Activated effector memory CD4-positive, alpha-beta T cell treated with anti-CD3 and anti-CD28 coated beads, Interleukin-2, amount 50 U/mL, for 16 hours (primary cell): Measurements from ENCODE around the gene SPDYE17.
"Not testable (repeated sequence)": the region's sequence is repeated elsewhere in the genome, so short reads cannot be mapped to it uniquely, and the experiment has no call there.

Experiments
- DNase-seq: peaks from one replicate; pipeline ENCODE4 v3.0.0-alpha.2; 2020

The SPDYE17 gene

DNA sequence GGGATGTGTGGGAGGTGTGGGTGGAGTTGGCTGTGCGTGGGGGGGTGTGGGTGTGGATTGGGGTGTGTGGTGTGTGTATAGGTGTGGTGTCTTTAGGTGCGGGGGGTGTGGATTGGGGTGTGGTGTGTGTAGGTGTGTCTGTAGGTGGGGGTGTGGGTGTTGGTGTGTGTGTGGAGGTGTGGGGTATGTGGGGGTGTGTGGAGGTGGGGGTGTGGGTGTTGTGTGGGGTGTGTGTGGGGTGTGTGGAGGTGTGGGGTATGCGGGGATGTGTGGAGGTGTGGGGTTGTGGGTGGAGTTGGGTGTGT, 33.9 kb downstream of the SPDYE17 start:
- DNase-seq: no peak

DNA sequence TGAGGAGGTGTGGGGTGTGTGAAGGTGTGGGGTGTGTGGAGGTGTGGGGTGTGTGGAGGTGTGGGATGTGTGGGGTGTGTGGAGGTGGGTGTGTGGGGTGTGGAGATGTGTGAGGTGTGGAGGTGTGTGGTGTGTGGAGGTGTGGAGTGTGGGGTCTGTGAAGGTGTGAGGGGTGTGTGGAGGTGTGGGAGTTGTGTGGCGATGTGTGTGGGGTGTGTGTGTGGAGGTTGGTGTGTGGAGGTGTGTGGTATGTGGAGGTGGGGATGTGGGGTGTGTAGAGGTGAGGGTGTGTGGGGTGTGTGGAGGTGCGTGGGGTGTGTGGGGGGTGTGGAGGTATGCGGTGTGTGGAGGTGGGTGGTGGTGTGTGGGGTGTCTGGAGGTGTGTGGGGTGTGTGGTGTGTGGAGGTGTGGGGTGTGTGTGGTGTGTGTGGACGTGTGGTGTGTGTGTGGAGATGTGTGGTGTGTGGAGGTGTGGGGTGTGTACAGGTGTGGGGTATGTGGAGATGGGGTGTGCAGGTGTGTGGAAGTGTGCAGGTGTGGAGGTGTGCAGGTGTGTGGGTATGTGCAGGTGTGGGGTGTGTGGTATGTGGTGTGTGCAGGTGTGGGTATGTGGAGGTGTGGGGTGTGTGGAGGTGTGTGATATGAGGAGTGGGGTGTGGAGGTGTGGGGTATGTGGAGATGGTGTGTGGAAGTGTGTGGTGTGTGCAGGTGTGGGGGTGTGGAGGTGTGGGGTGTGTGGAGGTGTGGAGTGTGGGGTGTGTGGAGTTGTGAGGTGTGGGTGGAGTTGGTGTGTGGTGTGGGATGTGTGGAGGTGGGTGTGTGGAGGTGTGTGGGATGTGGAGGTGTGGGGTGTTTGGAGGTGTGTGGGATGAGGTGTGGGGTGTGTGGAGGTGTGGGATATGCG, 34.5 kb downstream of the SPDYE17 start:
- DNase-seq: no peak

DNA sequence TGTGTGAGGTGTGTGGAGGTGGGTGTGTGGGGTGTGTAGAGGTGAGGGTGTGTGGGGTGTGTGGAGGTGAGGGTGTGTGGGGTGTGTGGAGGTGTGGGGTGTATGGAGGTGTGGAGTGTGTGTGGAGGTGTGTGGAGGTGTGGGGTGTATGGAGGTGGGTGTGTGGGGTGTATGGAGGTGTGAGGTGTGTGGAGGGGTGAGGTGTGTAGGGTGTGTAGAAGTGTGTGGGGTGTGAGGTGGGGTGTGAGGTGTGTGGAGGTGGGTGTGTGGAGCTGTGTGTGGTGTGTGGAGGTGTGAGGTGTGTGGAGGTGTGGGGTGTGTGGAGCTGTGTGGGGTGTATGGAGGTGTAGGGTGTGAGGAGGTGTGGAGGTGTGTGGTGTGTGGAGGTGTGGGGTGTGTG, 35.2 kb downstream of the SPDYE17 start:
- DNase-seq: not testable (repeated sequence)

DNA sequence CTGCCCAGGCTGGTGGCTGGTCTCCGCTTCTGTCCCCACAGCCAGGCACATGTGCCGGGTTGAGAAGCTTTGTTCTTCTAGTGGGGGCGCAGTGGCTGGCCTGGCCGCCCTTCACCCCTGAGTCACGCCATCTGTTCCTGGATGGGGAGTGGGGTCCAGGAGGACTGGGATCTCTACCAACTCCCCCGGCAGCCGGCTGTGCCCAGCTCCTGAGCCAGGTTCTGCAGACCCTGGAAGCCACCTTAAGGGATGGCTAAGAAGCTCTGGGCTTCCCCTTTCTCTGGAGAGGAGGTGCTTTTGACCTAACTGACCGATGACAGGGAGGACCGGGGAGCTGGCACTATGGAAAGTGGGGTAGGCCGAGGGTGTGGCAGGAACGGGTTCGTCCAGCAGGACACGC, 37.9 kb downstream of the SPDYE17 start:
- DNase-seq: not testable (repeated sequence)

DNA sequence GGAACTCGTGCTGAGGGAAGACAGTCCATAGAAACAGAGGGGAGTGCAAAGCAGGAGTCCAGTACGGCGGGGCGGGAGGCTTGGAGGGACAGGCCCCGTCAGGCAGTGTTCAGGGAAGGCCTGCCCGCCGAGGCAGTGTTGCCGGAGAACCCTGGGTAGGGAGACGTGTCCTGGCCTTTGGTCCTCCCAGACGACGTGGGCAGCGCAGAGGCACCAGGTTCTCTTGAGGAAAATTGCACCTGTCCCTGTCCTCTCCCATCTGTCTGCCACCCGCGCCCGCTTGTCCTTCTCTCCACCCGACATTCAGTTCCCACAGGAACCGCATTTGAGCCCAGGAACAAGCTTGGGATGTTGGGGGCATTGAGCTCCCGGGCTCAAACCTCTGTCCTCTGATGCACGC, 38.3 kb downstream of the SPDYE17 start:
- not testable (repeated sequence) for DNase-seq

DNA sequence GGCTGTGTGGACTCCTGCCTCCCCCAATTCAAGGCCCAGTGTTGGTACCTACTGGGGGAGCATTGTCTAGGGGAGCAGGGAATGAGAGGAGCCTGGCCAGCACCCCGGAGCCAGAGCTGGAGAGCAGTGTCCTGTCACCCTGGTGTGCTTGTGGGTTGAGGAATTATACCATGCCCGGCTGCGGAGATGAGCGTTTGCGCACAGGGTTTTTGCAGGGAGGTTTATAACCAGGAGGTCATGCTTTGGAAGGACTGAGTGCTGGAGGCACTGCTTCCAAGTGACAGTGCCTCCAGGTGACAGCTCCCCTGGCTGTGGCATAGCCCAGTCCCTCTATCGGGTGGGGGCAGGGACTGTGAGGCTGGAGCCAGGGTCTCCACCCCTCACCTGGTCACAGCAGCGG, 39.3 kb downstream of the SPDYE17 start:
- not testable (repeated sequence) for DNase-seq

DNA sequence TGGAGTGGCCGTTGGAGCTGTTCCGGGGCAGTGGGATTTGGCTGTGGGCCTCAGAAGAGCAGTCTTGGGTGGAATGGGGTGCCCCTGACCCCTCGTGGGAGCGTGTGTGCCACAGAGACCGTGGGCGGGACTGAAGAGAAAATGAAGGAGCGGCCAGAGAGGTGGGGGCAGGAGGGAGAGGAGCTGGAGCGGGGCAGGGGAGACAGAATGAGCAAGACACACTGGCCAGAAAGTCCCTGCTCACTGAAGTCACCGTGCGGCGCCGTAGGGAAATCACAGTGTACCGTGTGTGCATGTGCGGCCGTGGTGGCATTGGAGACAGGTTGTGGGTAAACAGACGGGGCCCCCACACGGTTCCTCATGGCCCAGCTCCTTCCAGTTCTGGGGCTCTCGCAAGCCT, 40.0 kb downstream of the SPDYE17 start:
- not testable (repeated sequence) for DNase-seq

DNA sequence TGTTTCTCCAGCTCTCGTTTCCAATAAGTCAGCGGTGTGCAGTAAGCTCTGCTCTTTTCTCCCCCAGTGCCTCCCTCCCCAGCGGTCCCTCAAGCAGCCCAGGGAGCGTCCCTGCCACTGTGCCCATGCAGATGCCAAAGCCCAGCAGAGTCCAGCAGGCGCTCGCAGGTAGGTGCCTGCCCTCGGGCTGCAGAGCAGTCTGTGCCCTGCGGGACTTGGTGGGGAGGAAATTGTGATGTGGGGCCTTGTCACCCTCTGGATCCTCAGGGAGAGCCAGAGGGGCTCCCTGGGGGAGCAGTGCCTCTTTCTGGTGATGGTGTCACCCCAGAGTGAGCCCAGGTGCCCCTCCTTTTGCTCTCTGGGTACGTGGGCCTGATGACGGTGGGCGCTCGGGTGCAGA, 42.0 kb downstream of the SPDYE17 start:
- DNase-seq: not testable (repeated sequence)

DNA sequence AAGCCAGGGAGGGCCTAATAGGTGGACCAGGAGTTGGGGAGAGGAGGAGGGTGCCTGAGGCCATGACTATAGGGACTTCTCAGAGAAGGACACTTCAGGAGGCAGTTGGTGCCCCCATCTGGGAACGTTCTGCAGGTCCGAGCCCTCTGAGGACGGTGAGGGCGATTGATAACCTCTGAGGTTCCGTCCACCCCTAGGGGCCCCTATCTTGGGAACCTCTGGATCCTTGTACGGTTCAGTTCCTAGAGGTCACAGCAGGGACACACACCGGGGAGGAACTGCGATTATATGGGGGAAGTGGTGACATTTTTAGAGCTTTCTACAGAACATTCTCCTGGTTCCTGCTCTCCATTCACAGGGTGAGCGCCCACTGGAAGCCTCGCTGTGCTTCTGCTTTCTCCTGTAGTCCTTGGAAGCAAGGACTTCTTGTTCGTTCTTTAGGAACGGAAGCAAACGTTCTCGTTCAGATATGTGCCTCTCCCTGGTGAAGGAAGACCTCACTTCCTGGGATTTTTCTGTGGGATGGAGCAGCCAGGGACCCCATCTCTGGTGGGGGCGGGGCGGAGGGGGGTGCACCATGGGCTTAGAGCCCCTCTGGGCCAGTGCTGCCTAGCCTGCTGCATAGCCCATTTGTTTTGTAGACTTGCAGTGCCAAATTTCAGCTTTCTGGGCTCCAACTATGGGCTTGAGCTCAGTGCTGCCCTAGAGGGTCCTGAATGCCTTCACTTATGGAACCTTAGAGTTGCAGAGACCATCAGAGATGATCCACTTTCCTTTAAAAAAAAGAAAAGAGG, 46.0 kb downstream of the SPDYE17 start:
- DNase-seq: not testable (repeated sequence)

DNA sequence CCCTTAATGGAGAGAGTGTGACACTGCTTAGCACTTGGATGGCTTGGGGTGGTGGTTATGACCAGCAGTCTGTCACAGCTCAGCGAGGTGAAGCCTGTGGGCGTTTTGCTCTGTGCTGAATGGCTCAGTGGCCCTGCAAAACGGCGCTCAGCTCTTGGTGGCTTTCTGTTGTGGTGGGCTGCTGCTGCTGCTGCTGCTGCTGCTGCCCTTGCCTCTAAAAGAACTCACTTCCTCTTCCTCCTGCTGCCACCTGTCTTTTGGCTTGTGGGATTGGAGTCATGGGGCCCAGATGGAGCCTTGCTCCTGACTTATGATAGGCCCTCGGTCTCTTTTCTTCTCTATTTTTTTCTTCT, 47.4 kb downstream of the SPDYE17 start:
- DNase-seq: not testable (repeated sequence)

DNA sequence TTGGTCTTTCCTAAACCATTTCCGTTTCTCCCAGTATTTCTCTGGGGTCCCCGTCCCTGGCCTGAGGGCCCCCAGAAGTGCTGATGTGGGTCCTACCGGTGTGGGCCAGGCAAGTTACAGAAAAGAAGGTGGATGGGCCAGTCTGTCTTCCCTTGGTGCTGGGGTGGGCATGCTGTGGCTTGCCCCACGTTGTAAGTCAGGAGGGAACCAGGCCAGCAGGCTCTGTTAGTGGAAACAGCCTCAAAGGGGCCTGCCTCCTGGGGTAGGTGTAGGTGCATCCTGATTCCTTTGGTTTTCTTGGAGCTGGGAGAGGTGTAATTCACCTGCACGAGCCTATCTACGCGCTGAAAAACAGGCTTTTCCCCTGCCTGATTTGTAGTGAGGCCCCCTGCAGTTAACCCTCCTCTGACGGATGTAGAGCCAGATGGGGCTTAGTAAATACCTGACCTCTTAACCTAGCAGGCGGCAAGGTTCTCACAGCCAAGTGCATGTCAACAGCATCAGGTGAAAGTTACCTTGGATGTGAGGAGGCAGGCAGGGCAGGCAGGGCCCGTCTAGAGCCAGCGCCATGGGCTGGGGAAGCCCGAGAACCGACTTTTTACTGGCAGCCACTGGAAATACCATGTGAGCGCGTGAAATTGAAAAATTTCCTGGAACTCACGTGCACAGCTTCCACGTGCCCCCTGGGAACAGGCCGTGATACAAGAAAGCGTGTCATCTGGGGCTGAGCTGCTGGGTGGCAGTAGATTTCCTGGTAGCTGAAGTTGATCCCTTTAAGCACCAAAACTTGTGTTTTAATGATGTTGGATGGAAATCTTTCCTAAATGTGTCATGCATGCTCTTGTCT, 48.0 kb downstream of the SPDYE17 start:
- not testable (repeated sequence) for DNase-seq

DNA sequence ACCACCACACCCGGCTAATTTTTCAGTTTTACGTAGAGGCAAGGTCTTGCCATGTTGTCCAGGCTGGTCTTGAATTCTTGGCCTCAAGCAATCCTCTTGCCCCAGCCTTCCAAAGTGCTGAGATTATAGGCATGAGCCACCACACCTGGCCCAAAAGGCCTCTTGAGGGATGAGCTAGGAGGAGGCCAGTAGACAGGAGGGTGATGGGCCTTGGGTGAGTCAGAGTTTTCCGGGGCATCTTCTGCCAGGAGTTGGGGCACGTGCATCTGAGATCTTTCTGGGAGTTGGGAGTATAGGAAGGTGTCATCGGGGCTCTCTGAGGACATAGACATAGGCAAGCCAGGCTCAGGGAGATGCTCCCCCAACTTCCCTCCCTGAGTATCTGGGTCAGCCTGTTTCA, 48.8 kb downstream of the SPDYE17 start:
- not testable (repeated sequence) for DNase-seq

DNA sequence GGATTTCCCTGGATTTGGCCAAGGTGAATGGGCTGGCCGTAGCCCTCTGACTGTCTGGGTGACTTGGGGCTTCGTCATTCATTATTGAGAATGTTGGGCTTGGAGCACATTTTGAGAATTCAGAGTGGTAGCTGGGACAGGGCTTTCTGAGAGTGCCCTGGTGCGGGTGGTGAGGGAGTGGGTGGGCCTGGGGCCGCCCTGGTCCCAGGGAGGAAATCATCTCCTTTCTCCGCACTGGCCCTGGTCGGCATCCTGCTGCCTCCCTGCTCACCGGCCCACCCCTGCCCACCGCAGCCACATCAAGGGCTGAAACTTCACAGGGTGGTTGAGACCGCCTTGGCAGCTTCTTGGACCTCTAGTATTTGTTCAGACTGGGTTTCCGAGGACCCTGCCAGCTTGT, 49.7 kb downstream of the SPDYE17 start:
- not testable (repeated sequence) for DNase-seq

DNA sequence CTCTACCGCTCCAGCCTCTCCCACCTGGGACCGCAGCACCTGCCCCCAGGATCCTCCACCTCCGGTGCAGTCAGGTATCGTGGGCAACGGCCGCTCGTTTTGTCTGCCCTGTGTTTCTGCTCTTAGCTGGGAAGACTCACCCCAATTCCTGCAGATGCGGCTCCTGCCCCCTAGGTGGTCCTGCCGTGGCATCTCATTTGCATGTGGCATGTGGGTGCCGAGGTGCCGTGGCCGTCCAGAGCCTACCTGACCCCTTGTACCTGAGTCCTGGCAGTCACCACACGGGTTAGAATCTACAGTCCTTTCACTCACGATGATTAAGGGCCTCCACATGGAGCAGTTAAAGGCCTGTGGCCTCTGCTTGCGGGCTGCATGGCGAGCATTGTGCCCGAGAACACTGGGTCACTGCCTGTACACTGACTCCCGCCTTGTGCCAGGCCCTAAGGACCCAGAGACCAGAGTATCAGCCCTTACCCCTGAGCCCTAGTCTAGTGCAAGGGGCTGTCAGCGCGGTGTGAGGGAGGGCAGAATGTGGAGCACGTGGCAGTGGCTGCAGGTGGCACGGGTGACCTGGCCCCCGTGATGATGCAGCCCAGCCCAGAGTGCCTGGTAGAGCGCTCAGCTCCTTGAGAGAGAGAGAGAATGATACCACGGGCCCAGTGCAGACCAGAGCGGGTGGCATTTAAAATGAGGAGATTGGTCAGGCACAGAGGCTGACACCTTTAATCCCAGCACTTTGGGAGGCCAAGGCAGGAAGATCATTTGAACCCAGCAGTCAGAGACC, 50.8 kb downstream of the SPDYE17 start:
- not testable (repeated sequence) for DNase-seq

DNA sequence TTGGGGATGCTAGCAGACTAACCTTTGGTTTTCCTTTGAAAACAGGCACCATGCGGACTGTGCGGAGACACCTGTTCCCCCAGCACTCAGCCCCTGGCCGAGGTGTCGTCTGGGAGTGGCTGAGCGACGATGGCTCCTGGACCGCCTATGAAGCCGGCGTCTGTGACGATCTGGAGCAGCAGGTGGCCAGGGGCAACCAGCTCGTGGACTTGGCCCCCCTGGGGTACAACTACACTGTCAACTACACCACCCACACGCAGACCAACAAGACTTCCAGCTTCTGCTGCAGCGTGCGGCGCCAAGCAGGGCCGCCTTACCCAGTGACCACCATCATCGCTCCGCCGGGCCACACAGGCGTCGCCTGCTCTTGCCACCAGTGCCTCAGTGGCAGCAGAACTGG, 51.6 kb downstream of the SPDYE17 start:
- not testable (repeated sequence) for DNase-seq

DNA sequence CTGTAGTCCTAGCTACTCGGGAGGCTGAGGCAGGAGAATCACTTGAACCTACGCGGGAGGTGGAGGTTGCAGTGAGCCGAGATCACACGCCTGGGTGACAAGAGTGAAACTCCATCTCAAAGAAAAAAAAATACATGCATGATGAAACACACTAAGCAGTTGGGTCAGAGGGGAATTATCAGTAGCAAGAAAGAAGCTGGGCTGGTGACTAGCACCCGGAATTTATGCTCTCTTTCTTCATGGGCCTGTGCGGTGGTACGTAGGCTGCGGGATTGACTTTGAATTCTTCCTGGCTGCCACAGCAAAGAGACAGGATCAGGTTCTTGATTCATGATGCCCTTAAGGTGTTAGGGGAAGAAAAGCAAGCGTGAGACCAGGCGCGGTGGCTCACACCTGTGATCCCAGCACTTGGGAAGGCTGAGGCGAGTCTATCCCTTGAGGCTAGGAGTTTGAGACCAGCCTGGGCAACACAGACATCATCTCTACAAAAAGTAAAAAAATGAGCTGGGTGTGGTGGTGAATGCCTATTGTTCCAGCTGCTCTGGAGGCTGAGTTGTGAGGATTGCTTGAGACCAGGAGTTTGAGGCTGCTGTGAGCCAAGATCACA, 54.3 kb downstream of the SPDYE17 start:
- DNase-seq: not testable (repeated sequence)

DNA sequence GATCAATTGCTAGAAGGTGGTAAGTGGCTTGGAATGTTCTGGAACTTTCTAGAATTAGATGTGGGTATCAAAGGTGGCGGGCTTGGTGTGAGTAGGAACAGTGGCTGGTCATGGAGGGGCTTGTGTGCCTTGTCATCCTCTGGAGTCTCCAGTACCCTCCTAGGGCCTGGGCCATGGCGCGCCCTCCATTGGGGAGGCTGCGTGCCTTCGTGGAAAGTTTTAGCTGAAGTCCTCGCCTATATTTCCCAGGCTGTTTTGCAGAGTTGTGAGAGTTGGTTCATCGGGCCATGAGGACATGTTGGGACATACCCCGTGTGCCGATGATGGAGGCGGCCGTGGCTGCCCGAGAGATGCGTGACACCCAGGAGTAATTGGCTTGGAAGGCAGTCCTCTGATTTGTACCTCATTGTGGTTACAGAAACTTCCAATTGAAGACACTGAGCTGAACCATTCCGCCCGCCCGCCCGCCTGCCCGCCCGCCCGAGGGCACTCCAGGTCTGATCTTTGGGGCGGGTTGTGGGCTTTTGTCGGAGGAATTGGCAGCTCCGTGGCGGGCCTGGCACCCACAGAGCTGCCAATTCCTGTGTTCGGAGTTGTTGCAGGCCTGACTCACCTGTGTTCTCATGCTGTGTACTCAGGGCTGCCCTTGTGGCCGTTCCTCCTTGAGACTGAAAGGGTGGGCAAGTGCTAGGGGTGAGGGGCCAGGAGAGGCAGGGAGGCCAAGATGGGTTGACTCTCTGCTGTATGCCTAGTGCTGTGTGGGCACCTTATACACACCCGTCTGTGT, 57.2 kb downstream of the SPDYE17 start:
- DNase-seq: not testable (repeated sequence)

DNA sequence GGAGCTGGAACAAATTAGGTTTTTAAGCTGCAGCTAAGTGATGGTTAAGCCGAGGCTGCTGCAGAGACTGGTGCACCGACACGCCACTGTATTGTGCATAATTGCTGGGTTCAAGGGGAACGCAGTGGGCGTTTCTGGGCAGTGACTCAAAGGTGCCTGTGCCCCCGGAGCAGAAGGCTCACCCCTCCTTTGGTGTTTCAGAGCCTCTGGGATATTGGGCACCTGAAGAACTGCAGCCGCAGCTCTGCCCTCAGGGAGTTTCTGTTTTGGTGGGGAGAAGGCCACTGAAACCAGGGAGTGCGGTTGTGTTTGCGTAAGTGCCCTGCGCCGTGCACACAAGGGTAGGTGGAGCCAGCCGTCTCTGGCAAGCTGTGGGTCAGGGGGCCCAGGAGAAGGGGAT, 57.8 kb downstream of the SPDYE17 start:
- DNase-seq: not testable (repeated sequence)

DNA sequence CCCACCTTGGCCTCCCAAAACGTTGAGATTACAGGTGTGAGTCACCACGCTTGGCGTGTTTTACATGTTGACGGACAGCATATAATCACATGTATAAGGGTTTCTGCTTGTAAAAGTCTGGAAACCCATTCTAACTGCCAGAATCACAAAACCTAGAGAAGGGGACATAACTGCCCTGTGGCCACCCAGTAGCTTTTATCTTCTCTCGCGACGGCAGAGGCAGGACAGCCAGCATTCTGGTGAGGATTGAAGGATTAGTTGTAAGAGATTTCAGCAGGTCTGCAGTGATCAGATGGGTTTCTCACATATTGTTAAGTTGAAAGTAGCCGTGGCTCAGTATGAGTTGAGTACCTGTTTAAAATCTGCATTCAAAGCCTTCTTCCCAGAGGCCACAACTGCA, 59.8 kb downstream of the SPDYE17 start:
- not testable (repeated sequence) for DNase-seq
